Liver (tissue), 9 donors: ENCODE results near the gene CFAP57. TPM values are rescaled to one million over a fixed set of nuclear protein-coding genes. Genes with fewer than 3 reads are reported as not detected.
A peak's percentile ranks its signal among the peaks of the same experiment; 100 is the strongest.

Experiments used
- DNase-seq: peaks from one replicate; pipeline ENCODE4 v3.0.0-alpha.2; 2017; ENCODE audit warnings: low spot score
- H3K27ac ChIP-seq, 2 donors: one replicate each; pipeline ENCODE4 v1.7.0; 2013; ENCODE audit warnings: inconsistent platforms in 2 of 2, low read length in 2 of 2, control low read depth in 1 of 2, low read depth in 1 of 2, mild to moderate bottlenecking in 1 of 2
- H3K27me3 ChIP-seq, 4 donors: one replicate each; pipeline versions ENCODE4 v1.6.1 to v1.7.0; 2013; ENCODE audit warnings: low read length in 3 of 4, inconsistent platforms in 1 of 4, mild to moderate bottlenecking in 1 of 4, moderate library complexity in 1 of 4; ENCODE audit not compliant: control insufficient read depth in 4 of 4, insufficient read depth in 4 of 4
- H3K36me3 ChIP-seq, 4 donors: one replicate each; pipeline versions ENCODE4 v1.6.1 to v1.7.0; 2013; ENCODE audit warnings: low read length in 3 of 4, mild to moderate bottlenecking in 3 of 4, low read depth in 1 of 4, moderate library complexity in 1 of 4; ENCODE audit not compliant: control insufficient read depth in 4 of 4, insufficient read depth in 3 of 4
- H3K4me1 ChIP-seq, 4 donors: one replicate each; pipeline versions ENCODE4 v1.6.1 to v1.7.0; 2013; ENCODE audit warnings: low read length in 3 of 4, mild to moderate bottlenecking in 3 of 4, moderate library complexity in 1 of 4; ENCODE audit not compliant: control insufficient read depth in 4 of 4, insufficient read depth in 4 of 4
- H3K4me3 ChIP-seq, 3 donors: one replicate each; pipeline versions ENCODE4 v1.6.1 to v1.7.0; 2013; ENCODE audit warnings: low read length in 3 of 3, control low read depth in 1 of 3, low read depth in 1 of 3, mild to moderate bottlenecking in 1 of 3
- H3K9ac ChIP-seq, 2 donors: one replicate each; pipeline ENCODE4 v1.7.0; 2013; ENCODE audit warnings: low read length in 2 of 2, mild to moderate bottlenecking in 2 of 2, moderate library complexity in 2 of 2, control low read depth in 1 of 2, low read depth in 1 of 2
- H3K9me3 ChIP-seq, 4 donors: one replicate each; pipeline versions ENCODE4 v1.6.1 to v1.7.0; 2013; ENCODE audit warnings: low read length in 3 of 4; ENCODE audit not compliant: control insufficient read depth in 4 of 4
- ATF3 ChIP-seq: IDR thresholded peaks from 2 replicates; pipeline ENCODE4 v1.6.1; 2016; ENCODE audit warnings: antibody characterized with exemption
- CTCF ChIP-seq: fragments of 150-350 bp; IDR thresholded peaks from 2 replicates; pipeline ENCODE4 v1.5.1; 2017; ENCODE audit warnings: improper control_type of control experiment, low read depth, low read length; ENCODE audit not compliant: missing input control
- EGR1 ChIP-seq, 2 donors: IDR thresholded peaks; 2 replicates each; pipeline ENCODE4 v1.6.1; 2016 to 2018; ENCODE audit warnings: antibody characterized with exemption in 2 of 2, low read depth in 2 of 2
- FOXA1 ChIP-seq: IDR thresholded peaks from 2 replicates; pipeline ENCODE4 v1.6.1; 2016; ENCODE audit warnings: antibody characterized with exemption
- FOXA2 ChIP-seq: IDR thresholded peaks from 2 replicates; pipeline ENCODE4 v1.6.1; 2016; ENCODE audit warnings: antibody characterized with exemption
- GABPA ChIP-seq, 2 donors: IDR thresholded peaks in 1 of 2; conservative IDR thresholded peaks in 1 of 2; 2 replicates each; pipeline ENCODE4 v1.6.1; 2016; ENCODE audit warnings: antibody characterized with exemption in 2 of 2, mild to moderate bottlenecking in 1 of 2, moderate library complexity in 1 of 2
- HNF4A ChIP-seq, 2 donors: conservative IDR thresholded peaks; 2 replicates each; pipeline ENCODE4 v1.6.1; 2016; ENCODE audit warnings: antibody characterized with exemption in 2 of 2, mild to moderate bottlenecking in 2 of 2
- HNF4G ChIP-seq: IDR thresholded peaks from 2 replicates; pipeline ENCODE4 v1.6.1; 2016; ENCODE audit warnings: antibody characterized with exemption
- JUND ChIP-seq, 2 donors: IDR thresholded peaks; 2 replicates each; pipeline ENCODE4 v1.6.1; 2016; ENCODE audit warnings: antibody characterized with exemption in 2 of 2
- MAX ChIP-seq: IDR thresholded peaks from 2 replicates; pipeline ENCODE4 v1.6.1; 2016; ENCODE audit warnings: antibody characterized with exemption
- NR2F2 ChIP-seq: IDR thresholded peaks from 2 replicates; pipeline ENCODE4 v1.6.1; 2016; ENCODE audit warnings: antibody characterized with exemption
- RAD21 ChIP-seq, 2 donors: IDR thresholded peaks; 2 replicates each; pipeline ENCODE4 v1.6.1; 2016; ENCODE audit warnings: antibody characterized with exemption in 2 of 2, mild to moderate bottlenecking in 2 of 2
- REST ChIP-seq: IDR thresholded peaks from 2 replicates; pipeline ENCODE4 v1.6.1; 2016; ENCODE audit warnings: antibody characterized with exemption, mild to moderate bottlenecking
- RXRA ChIP-seq, 2 donors: IDR thresholded peaks; 2 replicates each; pipeline ENCODE4 v1.6.1; 2017 to 2018; ENCODE audit warnings: antibody characterized with exemption in 2 of 2, mild to moderate bottlenecking in 1 of 2
- SP1 ChIP-seq: IDR thresholded peaks from 2 replicates; pipeline ENCODE4 v1.6.1; 2018; ENCODE audit warnings: antibody characterized with exemption, mild to moderate bottlenecking
- TAF1 ChIP-seq: conservative IDR thresholded peaks from 2 replicates; pipeline ENCODE4 v1.6.1; 2016; ENCODE audit warnings: antibody characterized with exemption, mild to moderate bottlenecking
- YY1 ChIP-seq: IDR thresholded peaks from 2 replicates; pipeline ENCODE4 v1.6.1; 2016; ENCODE audit warnings: antibody characterized with exemption, mild to moderate bottlenecking
- WGBS: extraction: QIAGEN DNeasy Blood & Tissue Kit; methylation state at CpG from one replicate; pipeline ENCODE4 v1.1.7; 2013; 5-methylcytosine and 5-hydroxymethylcytosine counted together
- polyA plus RNA-seq, 2 donors: library from polyadenylated mRNA; stranded (reverse) in 1 of 2; unstranded in 1 of 2; fragments of 200-250 nt in 1 of 2; fragments of >200 nt in 1 of 2; fragmentation: Nextera tagmentation in 1 of 2; extraction: Ambion mirVana in 1 of 2; gene quantifications; one replicate each; pipeline versions ENCODE4 v1.2.1 to v1.2.3, GENCODE V29; 2013 to 2015
- total RNA-seq, 2 donors: library from RNA; depleted of rRNA; stranded (reverse); fragments of >200 nt; gene quantifications; one replicate each; pipeline ENCODE4 v1.2.3, GENCODE V29; 2014
- donor health status: healthy.
- donor health status: healthy.
- donor health status: healthy.
- donor health status: healthy.
- donor health status: healthy.

CFAP57 gene
- total and polyA plus RNA-seq, 4 donors = under 0.01 to 14.5 (median 0.10) TPM

- no peak for TF ChIP-seq JUND (IDR thresholded peaks at IDR 0.05)
Observed at GRCh38 chr1:43294761-43295160, 122.6 kb downstream of the CFAP57 start (continued).

GRCh38 chr1:43296207-43296606, 124.1 kb downstream of the CFAP57 start:
- H3K27ac ChIP-seq = peak overlapping the region; percentile 32 to 74
- 44% methylated on average over 1 of the region's 1 CpG for WGBS
- H3K4me3 ChIP-seq = no peak overlapping the region
- H3K27me3 ChIP-seq = no peaks in the 10 kb centered on the region
- no peaks in the 10 kb centered on the region for H3K9me3 ChIP-seq
- H3K9ac ChIP-seq = peak overlapping the region; percentile 49 to 63
- TF ChIP-seq HNF4G (no peak), FOXA2 (no peak), REST (no peak), FOXA1 (no peak), NR2F2 (no peak), JUND (IDR thresholded peaks at IDR 0.05) (no peak), TAF1 (no peak), SP1 (no peak), MAX (no peak), YY1 (no peak), HNF4A (conservative IDR thresholded peaks at IDR 0.05) (no peak), EGR1 (IDR thresholded peaks at IDR 0.05; ENCODE audit: low read depth in 2 of 2) (no peak), CTCF (no peak)
- DNase-seq = no peak
- H3K4me1 ChIP-seq = peaks cover 0 to 18% (median 6%) of the 10 kb centered on the region in 4 donors
- no peaks in the 10 kb centered on the region for H3K36me3 ChIP-seq

GRCh38 chr1:43298055-43298454, 125.9 kb downstream of the CFAP57 start:
- no peak overlapping the region for H3K27ac ChIP-seq
- TF ChIP-seq MAX (no peak), NR2F2 (no peak), FOXA1 (no peak), YY1 (no peak), GABPA (IDR thresholded peaks at IDR 0.05 in 1 of 2, conservative IDR thresholded peaks at IDR 0.05 in 1 of 2) (no peak), ATF3 (no peak), TAF1 (no peak), REST (no peak), RAD21 (IDR thresholded peaks at IDR 0.05) (no peak), JUND (IDR thresholded peaks at IDR 0.05) (no peak), EGR1 (IDR thresholded peaks at IDR 0.05; ENCODE audit: low read depth in 2 of 2) (no peak), HNF4G (no peak), RXRA (IDR thresholded peaks at IDR 0.05) (no peak), SP1 (no peak), CTCF (no peak), FOXA2 (no peak), HNF4A (conservative IDR thresholded peaks at IDR 0.05) (no peak)

More at GRCh38 chr1:43298055-43298454, 125.9 kb downstream of the CFAP57 start:
- H3K9me3 ChIP-seq = no peaks in the 10 kb centered on the region
- H3K27me3 ChIP-seq = no peaks in the 10 kb centered on the region
- H3K4me1 ChIP-seq = peaks cover under 1 to 21% (median 9%) of the 10 kb centered on the region in 4 donors
- no peak overlapping the region for H3K9ac ChIP-seq
- H3K36me3 ChIP-seq = no peaks in the 10 kb centered on the region
- no peak overlapping the region for H3K4me3 ChIP-seq
- DNase-seq = no peak
- 93% methylated on average over 1 of the region's 1 CpG for WGBS
